GM18498 (cell line): ENCODE measurements around the gene EIF4E.
"Not testable (repeated sequence)": the region's sequence is repeated elsewhere in the genome, so short reads cannot be mapped to it uniquely, and the experiment has no call there.

Experiments used
- ATAC-seq: cut with Tn5 transposase; IDR thresholded peaks from one replicate; pipeline ENCODE4 v1.9.1; 2021; ENCODE audit warnings: mild to moderate bottlenecking, moderate library complexity; ENCODE audit not compliant: unreplicated experiment

The EIF4E gene

DNA sequence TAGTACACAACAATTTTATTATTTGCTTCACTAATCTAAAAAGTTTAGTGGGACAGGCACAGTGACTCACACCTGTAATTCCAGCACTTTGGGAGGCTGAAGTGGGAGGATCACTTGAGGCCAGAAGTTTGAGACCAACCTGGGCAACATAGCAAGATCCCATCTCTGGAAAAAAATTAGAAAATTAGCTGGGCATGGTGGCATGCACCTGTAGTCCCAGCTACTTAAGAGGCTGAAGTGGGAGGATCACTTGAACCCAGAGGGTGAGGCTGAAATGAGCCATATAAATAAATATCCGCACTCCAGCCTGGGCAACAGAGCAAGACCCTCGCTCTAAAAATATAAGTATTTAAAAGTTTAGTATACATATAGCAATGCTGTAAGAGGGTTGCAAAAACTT, 42.6 kb downstream of the EIF4E start:
- not testable (repeated sequence) for ATAC-seq

DNA sequence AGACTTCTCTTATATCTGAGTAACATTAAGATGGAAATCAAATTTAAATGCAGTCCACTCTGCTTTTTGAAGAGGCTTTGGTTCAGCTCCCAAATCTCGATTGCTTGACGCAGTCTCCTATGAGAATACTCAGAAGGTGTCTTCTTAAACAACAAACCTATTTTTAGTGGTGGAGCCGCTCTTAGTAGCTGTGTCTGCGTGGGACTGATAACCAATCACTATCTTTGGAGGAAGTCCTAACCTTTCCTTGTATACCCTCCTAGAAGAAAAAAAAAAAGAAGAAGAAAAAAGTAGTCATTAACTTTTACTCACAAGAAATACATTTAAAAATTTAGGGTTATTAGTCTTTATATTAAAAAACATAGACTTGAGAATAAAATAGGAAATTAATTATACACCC, 48.0 kb downstream of the EIF4E start:
- not testable (repeated sequence) for ATAC-seq

DNA sequence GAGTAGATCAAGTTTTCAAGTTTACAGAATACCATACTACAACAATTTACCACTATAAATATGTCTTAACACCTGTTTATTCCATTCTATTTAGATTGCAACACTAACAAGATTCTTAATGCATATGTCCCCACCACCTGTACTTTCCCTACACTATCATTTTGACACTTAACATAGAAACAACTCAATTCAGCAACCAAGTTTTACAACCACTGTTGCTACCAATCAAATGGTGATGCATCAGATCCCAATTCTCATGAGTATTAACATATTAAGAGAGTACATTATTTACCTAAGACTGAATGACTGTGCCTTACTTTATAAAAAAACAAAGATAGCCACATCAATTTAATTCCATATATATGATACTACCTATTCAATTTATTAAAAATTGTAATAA, 49.4 kb downstream of the EIF4E start:
- no peak for ATAC-seq

DNA sequence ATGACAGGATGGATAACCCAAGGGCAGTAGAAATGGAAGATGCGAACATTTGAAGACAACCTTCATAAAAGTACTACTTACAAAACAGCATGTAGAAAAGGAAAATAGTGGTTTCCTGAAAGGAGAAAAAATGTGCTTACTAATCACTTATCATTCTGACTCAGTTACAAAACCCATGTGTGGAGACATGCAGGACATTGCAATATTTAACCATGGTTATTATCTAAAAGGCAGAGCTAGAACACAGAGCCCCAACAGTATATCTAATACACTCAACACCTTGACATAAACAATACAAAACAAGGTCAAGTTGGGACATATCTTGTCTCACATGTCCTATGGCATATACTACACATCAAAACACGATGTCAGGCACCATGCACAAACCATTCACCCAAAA, 55.9 kb downstream of the EIF4E start:
- no peak for ATAC-seq

DNA sequence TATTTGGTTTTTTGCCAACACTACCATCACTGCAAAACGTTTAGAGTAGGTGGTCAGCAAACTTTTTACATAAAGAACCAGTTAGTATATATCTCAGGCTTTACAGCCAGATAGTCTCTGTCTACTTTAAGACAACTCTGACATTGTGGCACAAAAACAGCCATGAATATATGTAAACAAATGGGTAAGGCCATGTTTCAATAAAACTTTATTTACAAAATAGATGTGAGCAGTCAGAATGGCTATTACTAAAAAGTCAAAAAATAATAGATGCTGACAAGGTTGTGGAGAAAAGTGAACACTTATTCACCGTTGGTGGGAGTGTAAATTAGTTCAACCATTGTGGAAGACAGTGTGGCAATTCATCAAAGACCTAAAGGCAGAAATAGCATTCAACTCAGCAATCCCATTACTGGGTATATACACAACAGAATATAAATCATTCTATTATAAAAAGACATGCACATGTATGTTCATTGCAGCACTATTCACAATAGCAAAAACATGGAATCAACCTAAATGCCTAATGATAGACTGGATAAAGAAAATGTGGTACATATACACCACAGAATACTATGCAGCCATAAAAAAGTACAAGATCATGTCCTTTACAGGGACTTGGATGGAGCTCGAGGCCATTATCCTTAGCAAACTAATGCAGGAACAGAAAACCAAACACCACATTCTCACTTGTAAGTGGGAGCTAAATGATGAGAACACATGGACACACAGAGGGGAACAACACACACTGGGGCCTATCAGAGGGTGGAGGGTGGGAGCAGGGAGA, 56.6 kb downstream of the EIF4E start:
- not testable (repeated sequence) for ATAC-seq

- ATAC-seq = no peak
Observed at GRCh38 chr4:98867648-98868047, 61.3 kb downstream of the EIF4E start.

GRCh38 chr4:98865059-98865458, 63.9 kb downstream of the EIF4E start:
- no peak for ATAC-seq

GRCh38 chr4:98864560-98864959, 64.4 kb downstream of the EIF4E start:
- ATAC-seq = no peak

DNA sequence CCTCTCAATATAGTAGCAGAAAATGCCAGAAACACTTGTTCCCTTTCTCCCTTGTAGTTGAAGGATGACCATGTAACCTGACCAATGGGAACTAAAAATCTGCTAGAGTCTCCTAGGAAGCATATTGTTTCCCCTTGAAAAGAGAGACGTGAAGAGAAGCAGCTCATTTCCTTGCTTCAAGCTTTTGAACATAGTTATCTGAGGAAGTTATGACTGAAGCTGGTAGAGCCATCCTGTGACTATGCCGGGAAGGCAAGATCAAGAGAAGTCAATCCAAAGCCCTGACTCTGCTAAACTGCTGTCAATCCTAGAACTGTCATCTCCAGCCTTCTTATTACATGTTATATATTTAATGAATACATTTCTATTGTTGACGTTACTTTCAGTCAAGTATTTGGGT, 66.6 kb downstream of the EIF4E start:
- no peak for ATAC-seq

- ATAC-seq = no peak
Observed at GRCh38 chr4:98861100-98861884, 67.6 kb downstream of the EIF4E start.

- no peak for ATAC-seq
Observed at GRCh38 chr4:98851806-98852205, 77.1 kb downstream of the EIF4E start.

DNA sequence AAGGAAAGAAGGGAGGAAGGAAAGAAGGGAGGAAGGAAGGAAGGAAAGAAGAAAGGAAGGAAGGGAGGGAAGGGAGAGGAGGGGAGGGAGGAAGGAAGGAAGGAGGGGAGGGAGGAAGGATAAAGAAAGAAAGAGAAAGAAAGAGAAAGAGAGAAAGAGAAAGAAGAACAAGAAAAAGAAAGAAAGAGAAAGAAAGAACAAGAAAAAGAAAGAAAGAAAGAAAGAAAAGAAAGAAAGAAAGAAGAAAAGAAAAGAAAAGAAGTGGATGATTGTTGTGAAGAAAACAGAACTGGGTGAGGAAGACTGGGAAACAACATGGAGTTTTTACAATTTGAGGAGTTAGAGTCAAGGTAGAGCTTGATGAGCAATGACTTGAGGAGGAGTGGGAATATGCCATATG, 78.0 kb downstream of the EIF4E start:
- no peak for ATAC-seq

DNA sequence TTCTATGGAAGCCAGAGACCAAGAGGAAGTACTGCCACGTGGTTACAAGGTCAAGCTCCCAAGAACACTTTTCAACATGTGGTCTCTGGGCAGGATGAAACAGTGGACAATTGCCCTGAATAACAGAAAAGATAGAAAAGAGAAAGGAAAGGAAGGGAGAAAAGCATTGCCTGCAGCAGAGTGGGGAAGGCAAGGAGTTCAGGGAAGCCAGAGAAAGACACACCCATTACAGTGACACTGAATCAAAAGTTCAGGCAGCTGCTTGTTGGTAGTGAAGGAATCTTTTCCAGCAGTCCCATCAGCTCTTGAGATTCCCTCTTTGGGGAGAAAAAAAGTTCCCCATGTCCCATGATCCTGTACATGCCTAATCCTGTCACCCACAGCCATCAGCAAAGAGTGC, 80.5 kb downstream of the EIF4E start:
- no peak for ATAC-seq

GRCh38 chr4:98845960-98846359, 83.0 kb downstream of the EIF4E start:
- no peak for ATAC-seq

GRCh38 chr4:98842917-98843316, 86.0 kb downstream of the EIF4E start:
- not testable (repeated sequence) for ATAC-seq

DNA sequence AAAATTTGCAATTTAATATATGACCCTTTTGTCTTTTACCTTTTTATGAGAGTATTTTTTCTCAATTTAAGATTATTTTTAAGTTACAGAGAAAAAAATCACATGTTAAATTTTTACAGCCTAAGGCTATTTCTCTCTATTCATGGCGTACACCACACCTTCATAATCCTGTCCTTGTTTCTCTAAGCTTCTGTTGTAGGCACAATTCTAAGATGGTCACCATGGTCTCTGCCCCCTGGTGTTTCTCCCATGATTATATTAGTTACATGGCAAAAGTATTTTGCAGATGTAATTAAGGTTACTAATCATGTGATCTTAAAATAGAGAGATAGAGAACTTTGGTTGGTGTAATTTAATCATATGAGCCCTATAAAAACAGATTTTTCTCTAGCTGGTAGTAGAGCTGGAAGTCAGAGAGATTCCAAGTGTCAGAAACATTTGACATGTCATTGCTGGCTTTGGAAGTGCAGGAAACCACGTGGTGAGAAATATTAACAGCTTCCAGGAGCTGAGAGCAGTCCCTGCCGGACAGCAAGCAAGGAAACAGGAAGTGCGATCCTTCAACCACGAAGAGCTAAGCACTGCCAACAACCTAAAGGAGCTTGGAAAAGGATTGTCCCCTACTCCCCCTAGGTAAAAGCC, 89.8 kb downstream of the EIF4E start:
- no peak for ATAC-seq

GRCh38 chr4:98838531-98838930, 90.4 kb downstream of the EIF4E start:
- no peak for ATAC-seq

- no peak for ATAC-seq
Observed at GRCh38 chr4:98833384-98833783, 95.5 kb downstream of the EIF4E start.

DNA sequence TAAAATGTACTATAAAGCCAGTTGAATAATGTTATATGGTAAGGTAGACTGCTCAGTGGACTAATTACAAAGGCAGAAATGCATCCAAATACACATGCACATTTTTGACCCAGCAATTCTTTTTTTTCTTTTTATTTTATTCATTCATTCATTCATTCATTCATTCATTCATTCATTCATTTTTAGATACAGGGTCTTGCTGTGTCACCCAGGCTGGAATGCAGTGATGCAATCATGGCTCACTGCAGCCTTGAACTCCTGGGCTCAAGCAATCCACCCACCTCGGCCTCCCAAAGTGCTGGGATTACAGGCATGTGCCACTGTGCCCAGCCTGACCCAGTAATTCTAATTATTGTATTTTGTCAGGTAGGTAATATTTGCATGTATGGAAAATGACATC, 97.9 kb downstream of the EIF4E start:
- ATAC-seq = not testable (repeated sequence)
